GM12874 (cell line): ENCODE data around the gene WDR88.

Experiments
- CTCF ChIP-seq: IDR thresholded peaks from 2 replicates; pipeline ENCODE4 v1.5.1; 2011; ENCODE audit warnings: low read depth, mild to moderate bottlenecking, control low read depth, low read length, moderate library complexity; ENCODE audit not compliant: insufficient read depth

Gene WDR88

GRCh38 chr19:33175886-33176669 lies 44.2 kb downstream of the WDR88 start:
- TF ChIP-seq CTCF, result no peak

- TF ChIP-seq CTCF, result peak; percentile 45
Observed at GRCh38 chr19:33176670-33177416, 44.9 kb downstream of the WDR88 start.

GRCh38 chr19:33177417-33177979 lies 45.6 kb downstream of the WDR88 start:
- peak; percentile 40 for TF ChIP-seq CTCF

- no peak for TF ChIP-seq CTCF
Observed at GRCh38 chr19:33186431-33187182, 54.7 kb downstream of the WDR88 start.

GRCh38 chr19:33187183-33187540 lies 55.2 kb downstream of the WDR88 start:
- no peak for TF ChIP-seq CTCF

- no peak for TF ChIP-seq CTCF
Observed at GRCh38 chr19:33189453-33189852, 57.5 kb downstream of the WDR88 start.

- TF ChIP-seq CTCF, result no peak
Observed at GRCh38 chr19:33191501-33191900, 59.6 kb downstream of the WDR88 start.
